Hematopoietic multipotent progenitor cell treated with erythropoietin and hydrocortisone succinate and interleukin-3 and kit ligand, for 4 days (in vitro differentiated cells): ENCODE data around the gene GPR150.
A peak's percentile ranks its signal among the peaks of the same experiment; 100 is the strongest.

Experiments
- DNase-seq: peaks from one replicate; pipeline ENCODE4 v3.0.0-alpha.2; 2015

GPR150 gene

GRCh38 chr5:95654196-95654595, 34.3 kb downstream of the GPR150 start:
- DNase-seq = no peak

GRCh38 chr5:95655575-95655974, 35.7 kb downstream of the GPR150 start:
- DNase-seq = peak; percentile 59

DNA sequence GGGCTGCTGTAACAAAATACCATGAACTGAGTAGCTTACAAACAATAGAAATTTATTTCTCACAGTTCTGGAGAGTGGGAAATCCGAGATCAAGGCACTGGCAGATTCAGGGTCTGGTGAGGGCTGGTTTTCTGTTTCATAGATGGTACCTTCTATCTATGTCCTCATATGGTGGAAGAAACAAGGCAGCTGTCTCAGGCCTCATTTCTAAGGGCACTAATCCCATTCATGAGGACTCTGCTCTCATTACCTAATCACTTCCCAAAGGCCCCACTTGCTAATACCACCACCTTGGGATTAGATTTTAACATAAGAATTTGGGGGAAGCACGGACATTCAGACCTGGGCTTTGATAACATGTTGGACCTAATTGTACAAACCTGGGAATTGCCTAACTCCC, 40.2 kb downstream of the GPR150 start:
- no peak for DNase-seq

GRCh38 chr5:95662946-95663345, 43.1 kb downstream of the GPR150 start:
- DNase-seq = no peak

- DNase-seq = peak; percentile 78
These were observed 44.4 kb downstream of the GPR150 start for GRCh38 chr5:95664204-95664786.

GRCh38 chr5:95667061-95667618, 47.3 kb downstream of the GPR150 start:
- DNase-seq = no peak

DNA sequence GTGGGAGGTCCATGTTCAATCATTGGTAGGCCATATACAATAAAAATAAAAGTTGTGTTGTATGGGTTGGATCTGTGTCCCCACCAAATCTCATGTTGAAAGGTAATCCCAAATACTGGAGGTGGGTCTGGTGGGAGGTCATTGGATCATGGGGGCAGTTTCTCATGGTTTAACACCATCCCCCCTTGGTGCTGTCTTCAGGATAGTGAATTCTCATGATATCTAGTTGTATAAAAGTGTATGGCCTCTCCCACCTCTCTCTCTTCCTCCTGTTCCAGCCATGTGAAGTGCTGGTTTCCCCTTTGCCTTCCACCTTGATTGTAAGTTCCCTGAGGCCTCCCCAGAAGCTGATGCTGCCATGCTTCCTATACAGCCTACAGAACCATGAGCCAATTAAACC, 47.8 kb downstream of the GPR150 start:
- no peak for DNase-seq

DNA sequence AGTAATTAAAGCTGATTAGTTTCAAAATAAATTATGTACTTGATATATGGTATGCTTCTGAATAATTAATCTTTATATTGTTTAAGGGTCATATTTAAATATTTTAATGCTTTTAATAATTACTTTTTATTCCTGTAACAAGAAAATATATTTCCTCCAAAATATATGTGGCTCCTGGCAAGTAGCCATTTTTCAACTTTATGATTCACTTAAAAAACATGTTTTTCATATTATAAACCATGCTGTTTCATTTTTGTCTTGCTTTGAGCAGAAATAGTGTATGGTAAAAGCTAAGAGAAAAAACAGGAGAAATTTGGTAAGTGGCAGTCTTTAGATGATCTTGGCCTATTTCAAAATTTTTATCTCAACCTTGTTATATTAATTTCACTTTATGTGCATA, 48.3 kb downstream of the GPR150 start:
- no peak for DNase-seq

DNA sequence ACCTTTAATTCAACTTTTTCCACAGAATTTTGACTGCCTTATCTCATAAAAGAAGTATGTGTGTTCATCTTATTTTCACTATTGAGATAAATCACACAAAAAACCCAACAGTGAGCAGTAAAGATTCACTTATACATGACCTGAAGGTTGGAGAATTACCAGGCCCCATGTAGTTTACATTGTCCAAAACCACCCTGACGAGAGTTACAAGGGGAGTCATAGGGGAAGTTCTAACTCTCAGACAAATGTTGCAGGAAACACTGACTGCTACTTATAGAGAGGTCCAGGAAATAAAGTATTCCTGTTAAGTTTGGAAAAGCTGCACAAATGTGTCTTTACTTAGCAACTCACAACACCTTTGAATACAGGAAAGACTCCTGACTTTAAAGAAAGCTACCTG, 48.8 kb downstream of the GPR150 start:
- no peak for DNase-seq

DNA sequence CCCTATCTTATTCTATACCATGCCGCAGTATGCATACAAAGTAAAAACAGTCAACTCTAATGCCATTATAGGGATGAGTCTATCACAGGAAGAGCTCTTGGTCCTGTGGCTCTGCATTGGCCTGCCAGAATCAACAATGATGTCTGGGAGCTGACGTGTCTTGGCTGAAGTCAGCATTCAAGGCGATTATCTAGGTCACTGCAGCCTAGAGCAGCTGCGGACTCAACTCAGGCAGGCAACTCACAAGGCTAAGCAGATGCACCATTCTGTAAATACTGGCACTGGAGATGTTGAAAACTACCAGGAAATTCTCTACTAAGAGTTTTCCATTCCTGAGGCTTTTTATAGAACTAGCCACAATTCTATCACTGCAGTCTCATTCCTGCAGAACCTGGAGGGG, 49.7 kb downstream of the GPR150 start:
- DNase-seq = no peak

GRCh38 chr5:95669985-95670384, 50.1 kb downstream of the GPR150 start:
- no peak for DNase-seq

- no peak for DNase-seq
These were observed 50.7 kb downstream of the GPR150 start for GRCh38 chr5:95670568-95670967.
